Astrocyte (in vitro differentiated cells and primary cell): ENCODE measurements around the gene ATOSB. TPM values are rescaled to one million over a fixed set of nuclear protein-coding genes. Genes with fewer than 3 reads are reported as not detected.

Experiments used
- DNase-seq: peaks from one replicate; pipeline ENCODE4 v3.0.0-alpha.2; 2010; ENCODE audit warnings: low read depth
- FAIRE-seq: peaks from 2 replicates; lab custom pipeline; 2011; peaks lifted over from hg19 to GRCh38; lab: Jason Lieb, UNC
- H2AFZ ChIP-seq: 2 replicates; pipeline ENCODE4 v1.6.0; 2012; ENCODE audit warnings: low read depth, low read length, inconsistent platforms
- H3K27ac ChIP-seq: 2 replicates; pipeline ENCODE4 v1.5.1; 2011; ENCODE audit warnings: low read depth, low read length, inconsistent platforms
- H3K27me3 ChIP-seq: 2 replicates; pipeline ENCODE4 v1.6.0; 2011; ENCODE audit warnings: low read length, inconsistent platforms; ENCODE audit not compliant: insufficient read depth
- H3K36me3 ChIP-seq: 2 replicates; pipeline ENCODE4 v1.5.1; 2011; ENCODE audit warnings: low read length, inconsistent platforms; ENCODE audit not compliant: insufficient read depth
- H3K4me1 ChIP-seq: 2 replicates; pipeline ENCODE4 v1.5.1; 2011; ENCODE audit warnings: low read length, inconsistent platforms; ENCODE audit not compliant: insufficient read depth
- H3K4me2 ChIP-seq: 2 replicates; pipeline ENCODE4 v1.6.0; 2012; ENCODE audit warnings: low read length, inconsistent platforms
- H3K4me3 ChIP-seq: 2 replicates; pipeline ENCODE4 v1.5.1; 2011; ENCODE audit warnings: low read depth, mild to moderate bottlenecking, low read length, inconsistent platforms; ENCODE audit not compliant: insufficient read depth
- H3K79me2 ChIP-seq: 2 replicates; pipeline ENCODE4 v1.6.0; 2012; ENCODE audit warnings: mild to moderate bottlenecking, low read length, inconsistent platforms; ENCODE audit not compliant: insufficient read depth
- H3K9ac ChIP-seq: 2 replicates; pipeline ENCODE4 v1.6.0; 2012; ENCODE audit warnings: mild to moderate bottlenecking, low read length, inconsistent platforms
- H3K9me3 ChIP-seq: 2 replicates; pipeline ENCODE4 v1.5.1; 2012; ENCODE audit warnings: low read depth, mild to moderate bottlenecking, low read length, inconsistent platforms; ENCODE audit not compliant: insufficient read depth
- H4K20me1 ChIP-seq: 2 replicates; pipeline ENCODE4 v1.6.0; 2012; ENCODE audit warnings: low read length, inconsistent platforms; ENCODE audit not compliant: insufficient read depth
- H3K27ac Mint-ChIP-seq: one replicate; pipeline ENCODE4 v1.8.0; 2021; ENCODE audit warnings: mild to moderate bottlenecking, mixed read lengths; ENCODE audit not compliant: unreplicated experiment
- H3K27me3 Mint-ChIP-seq: one replicate; pipeline ENCODE4 v1.8.0; 2021; ENCODE audit warnings: low read depth, mixed read lengths; ENCODE audit not compliant: unreplicated experiment
- H3K36me3 Mint-ChIP-seq: one replicate; pipeline ENCODE4 v1.8.0; 2021; ENCODE audit warnings: low read depth, mixed read lengths; ENCODE audit not compliant: unreplicated experiment
- H3K4me1 Mint-ChIP-seq: one replicate; pipeline ENCODE4 v1.8.0; 2021; ENCODE audit warnings: low read depth, mixed read lengths; ENCODE audit not compliant: unreplicated experiment
- H3K4me3 Mint-ChIP-seq: one replicate; pipeline ENCODE4 v1.8.0; 2021; ENCODE audit warnings: mild to moderate bottlenecking, moderate library complexity, mixed read lengths; ENCODE audit not compliant: unreplicated experiment
- H3K9me3 Mint-ChIP-seq: one replicate; pipeline ENCODE4 v1.8.0; 2021; ENCODE audit warnings: mild to moderate bottlenecking, mixed read lengths; ENCODE audit not compliant: unreplicated experiment
- EZH2 ChIP-seq: IDR thresholded peaks from 2 replicates; pipeline ENCODE4 v1.6.1; 2012; ENCODE audit warnings: mild to moderate bottlenecking, low read length, inconsistent platforms; ENCODE audit not compliant: insufficient read depth
- total RNA-seq: library from RNA; stranded (reverse); gene quantifications from 2 replicates; pipeline ENCODE4 v1.2.1, GENCODE V29; 2021
- TF ChIP-seq, protein P1 (sequence below): IDR thresholded peaks from 2 replicates; pipeline ENCODE4 v1.5.1; 2011; ENCODE audit warnings: low read depth, mild to moderate bottlenecking, inconsistent platforms, low read length, moderate library complexity; ENCODE audit not compliant: insufficient read depth

The ATOSB gene
- total RNA-seq, 1 donor from 2014 or later: 68.9 TPM

DNA sequence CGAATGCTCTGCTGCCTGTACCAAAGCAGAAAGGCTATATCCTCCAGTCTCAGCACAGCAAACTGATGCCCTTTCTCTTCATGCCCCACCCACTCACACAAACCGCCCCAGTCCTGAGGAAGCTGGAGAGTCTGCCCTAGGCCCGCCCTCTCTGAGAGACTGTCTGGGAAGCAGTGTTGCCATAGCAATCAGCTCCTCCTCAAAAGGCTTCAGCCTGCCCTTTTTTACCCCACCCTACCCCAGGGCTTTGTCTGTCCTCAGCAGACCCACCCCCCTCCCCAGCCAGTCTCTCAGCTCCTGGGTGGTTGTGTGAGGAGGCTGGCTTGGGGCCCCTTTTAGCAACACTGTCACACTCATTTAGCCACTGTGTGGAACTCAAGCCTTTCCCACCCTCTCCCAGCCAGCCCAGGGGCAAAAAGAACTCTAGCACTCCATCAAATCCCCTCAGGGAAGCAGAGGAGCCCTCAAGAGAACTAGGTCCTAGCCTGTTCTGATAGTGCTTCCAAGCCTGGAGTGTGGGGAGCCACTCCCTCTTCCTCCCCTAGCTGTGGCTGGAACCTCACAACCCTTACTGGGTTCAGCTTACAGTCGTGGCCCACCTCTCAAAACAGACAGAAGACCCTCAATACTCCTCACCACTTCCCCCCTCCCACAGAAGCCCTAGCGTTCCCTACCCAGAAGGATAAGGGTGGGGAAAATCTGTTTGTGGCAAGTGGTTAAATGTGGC lies 1.4 kb downstream of the ATOSB start:
- FAIRE-seq: peak; percentile 86

DNA sequence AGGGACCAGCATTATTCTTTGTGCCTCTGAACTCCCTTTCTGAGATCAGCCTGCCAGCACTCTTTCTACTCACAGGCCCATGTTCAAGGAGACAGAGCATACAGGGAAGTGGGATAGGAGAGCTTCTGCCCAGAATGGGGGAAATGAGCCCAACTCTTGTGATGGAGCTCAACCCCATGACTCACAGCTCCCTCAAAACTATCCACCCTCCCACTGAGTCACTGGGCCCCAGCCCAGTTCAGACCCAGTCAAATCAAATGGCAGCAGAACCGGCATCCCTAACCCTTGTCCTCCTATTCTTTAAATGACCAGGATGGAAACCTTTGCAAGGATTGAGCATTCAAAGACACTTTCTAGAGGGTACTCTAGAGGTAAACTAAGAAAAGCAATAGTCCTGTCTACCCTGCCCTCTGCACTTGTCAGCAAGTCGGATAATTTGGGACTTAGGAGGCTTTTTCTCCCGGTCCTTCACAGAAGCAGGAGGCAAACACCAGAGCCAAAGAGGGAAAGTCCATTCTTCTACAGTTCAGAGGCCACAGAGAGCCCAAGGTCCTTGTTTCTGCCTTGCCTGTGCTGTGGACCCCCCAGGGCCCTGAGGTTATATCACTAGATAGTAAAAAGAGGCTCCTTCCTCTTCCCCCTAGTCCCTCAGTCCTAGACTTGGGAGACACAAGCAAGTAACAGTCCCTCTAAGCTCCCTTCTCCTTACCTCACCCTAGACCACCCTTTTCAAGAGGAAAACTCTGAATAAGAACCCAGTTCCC lies 3.2 kb downstream of the ATOSB start:
- Mint-ChIP-seq H3K27ac (peak overlapping the region; percentile 93), H3K27me3 (no peaks in the 10 kb centered on the region), H3K4me1 (peaks cover 35% of the 10 kb centered on the region), H3K9me3 (no peaks in the 10 kb centered on the region), H3K36me3 (no peaks in the 10 kb centered on the region), H3K4me3 (peak overlapping the region; percentile 95)
- no peak for TF ChIP-seq EZH2
- TF ChIP-seq, protein P1, sequence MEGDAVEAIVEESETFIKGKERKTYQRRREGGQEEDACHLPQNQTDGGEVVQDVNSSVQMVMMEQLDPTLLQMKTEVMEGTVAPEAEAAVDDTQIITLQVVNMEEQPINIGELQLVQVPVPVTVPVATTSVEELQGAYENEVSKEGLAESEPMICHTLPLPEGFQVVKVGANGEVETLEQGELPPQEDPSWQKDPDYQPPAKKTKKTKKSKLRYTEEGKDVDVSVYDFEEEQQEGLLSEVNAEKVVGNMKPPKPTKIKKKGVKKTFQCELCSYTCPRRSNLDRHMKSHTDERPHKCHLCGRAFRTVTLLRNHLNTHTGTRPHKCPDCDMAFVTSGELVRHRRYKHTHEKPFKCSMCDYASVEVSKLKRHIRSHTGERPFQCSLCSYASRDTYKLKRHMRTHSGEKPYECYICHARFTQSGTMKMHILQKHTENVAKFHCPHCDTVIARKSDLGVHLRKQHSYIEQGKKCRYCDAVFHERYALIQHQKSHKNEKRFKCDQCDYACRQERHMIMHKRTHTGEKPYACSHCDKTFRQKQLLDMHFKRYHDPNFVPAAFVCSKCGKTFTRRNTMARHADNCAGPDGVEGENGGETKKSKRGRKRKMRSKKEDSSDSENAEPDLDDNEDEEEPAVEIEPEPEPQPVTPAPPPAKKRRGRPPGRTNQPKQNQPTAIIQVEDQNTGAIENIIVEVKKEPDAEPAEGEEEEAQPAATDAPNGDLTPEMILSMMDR: no peak
- peak overlapping the region; percentile 84 for H3K27ac ChIP-seq
- no peaks in the 10 kb centered on the region for H3K27me3 ChIP-seq
- H4K20me1 ChIP-seq: peaks cover 31% of the 10 kb centered on the region
- peak; percentile 60 for DNase-seq
- peak overlapping the region; percentile 94 for H3K4me2 ChIP-seq
- H3K9me3 ChIP-seq: no peaks in the 10 kb centered on the region
- peak overlapping the region; percentile 48 for H3K4me3 ChIP-seq
- peaks cover 7% of the 10 kb centered on the region for H3K36me3 ChIP-seq
- H2AFZ ChIP-seq: no peak overlapping the region
- no peak for FAIRE-seq
- H3K9ac ChIP-seq: peak overlapping the region; percentile 85
- peaks cover 64% of the 10 kb centered on the region for H3K79me2 ChIP-seq
- H3K4me1 ChIP-seq: peaks cover 56% of the 10 kb centered on the region

More for the DNA sequence above, 1.4 kb downstream of the ATOSB start:
- Histone ChIP-seq H3K4me2 (peak overlapping the region; percentile 97), H3K4me3 (peak overlapping the region; percentile 94), H3K4me1 (peaks cover 55% of the 10 kb centered on the region), H3K9ac (peak overlapping the region; percentile 86), H3K79me2 (peaks cover 51% of the 10 kb centered on the region), H3K36me3 (no peaks in the 10 kb centered on the region), H3K9me3 (no peaks in the 10 kb centered on the region), H3K27ac (peak overlapping the region; percentile 90), H4K20me1 (peaks cover 20% of the 10 kb centered on the region), H3K27me3 (no peaks in the 10 kb centered on the region), H2AFZ (peak overlapping the region; percentile 64)
- no peaks in the 10 kb centered on the region for H3K27me3 Mint-ChIP-seq
- no peaks in the 10 kb centered on the region for H3K9me3 Mint-ChIP-seq
- peak; percentile 96 for DNase-seq
- peak overlapping the region; percentile 95 for H3K4me3 Mint-ChIP-seq
- no peak for TF ChIP-seq EZH2
- TF ChIP-seq, protein P1: no peak
- no peaks in the 10 kb centered on the region for H3K36me3 Mint-ChIP-seq
- H3K27ac Mint-ChIP-seq: peak overlapping the region; percentile 98
- peaks cover 29% of the 10 kb centered on the region for H3K4me1 Mint-ChIP-seq
